SK-N-SH (cell line): ENCODE results near the gene MAST1. TPM values are rescaled to one million over a fixed set of nuclear protein-coding genes. Genes with fewer than 3 reads are reported as not detected.

Experiments used
- CTCF ChIA-PET: fragments of 300-600, 350-600 bp; formaldehyde crosslinking; extraction: SDS; loops from one replicate; lab custom pipeline; 2021; lab: Yijun Ruan, JAX
- POLR2A ChIA-PET: fragments of 350-600 bp; sonication (Branson Sonifier 250); formaldehyde crosslinking; extraction: SDS; loops from one replicate; lab custom pipeline; 2020; ENCODE audit warnings: antibody characterized with exemption, inconsistent platforms; lab: Yijun Ruan, JAX
- DNase-seq: peaks from one replicate; pipeline ENCODE4 v3.0.0; 2012
- H2AFZ ChIP-seq: fragments of 200-600 bp; sonication (generic); 2 replicates; pipeline ENCODE4 v1.8.1; 2016; ENCODE audit warnings: antibody characterized with exemption, mild to moderate bottlenecking, low read depth
- H3F3A ChIP-seq: fragments of 200-600 bp; sonication (generic); replicated peaks from 2 replicates; pipeline ENCODE3; 2016; ENCODE audit warnings: antibody characterized with exemption, mild to moderate bottlenecking; ENCODE audit not compliant: insufficient read depth
- H3K27ac ChIP-seq, 2 experiments: fragments of 200-500 bp in 1 of 2; fragments of 200-600 bp in 1 of 2; sonication (Bioruptor generic) in 1 of 2; sonication (generic), shearing (Covaris generic) in 1 of 2; 2 replicates each; pipeline versions ENCODE4 v1.5.1 to v1.6.1; 2014 to 2016; ENCODE audit warnings: low read depth in 2 of 2, inconsistent platforms in 1 of 2, low read length in 1 of 2, mild to moderate bottlenecking in 1 of 2, mixed read lengths in 1 of 2
- H3K27me3 ChIP-seq: fragments of 200-600 bp; sonication (generic), shearing (Covaris generic); 2 replicates; pipeline ENCODE4 v1.6.1; 2016; ENCODE audit warnings: mixed run types; ENCODE audit not compliant: insufficient read depth
- H3K36me3 ChIP-seq, 2 experiments: fragments of 200-500 bp in 1 of 2; fragments of 200-600 bp in 1 of 2; sonication (Bioruptor generic) in 1 of 2; sonication (generic) in 1 of 2; replicated peaks in 1 of 2; 2 replicates each; pipeline versions ENCODE3 to v1.5.1; 2014 to 2016; ENCODE audit warnings: low read length in 1 of 2, mild to moderate bottlenecking in 1 of 2; ENCODE audit not compliant: insufficient read depth in 2 of 2, control insufficient read depth in 1 of 2
- H3K4me1 ChIP-seq, 2 experiments: fragments of 200-500 bp in 1 of 2; fragments of 200-600 bp in 1 of 2; sonication (Bioruptor generic) in 1 of 2; sonication (generic), shearing (Covaris generic) in 1 of 2; 2 replicates each; pipeline versions ENCODE4 v1.5.1 to v1.6.1; 2014 to 2016; ENCODE audit warnings: low read depth in 1 of 2, low read length in 1 of 2, mixed run types in 1 of 2; ENCODE audit not compliant: insufficient read depth in 2 of 2, control insufficient read depth in 1 of 2
- H3K4me2 ChIP-seq: fragments of 200-600 bp; sonication (generic), shearing (Covaris generic); 2 replicates; pipeline ENCODE4 v1.6.1; 2017; ENCODE audit warnings: mixed run types
- H3K4me3 ChIP-seq, 2 experiments: fragments of 200-500 bp in 1 of 2; fragments of 200-600 bp in 1 of 2; sonication (Bioruptor generic) in 1 of 2; sonication (generic), shearing (Covaris generic) in 1 of 2; 2 replicates each; pipeline versions ENCODE4 v1.5.1 to v1.8.1; 2014 to 2016; ENCODE audit warnings: low read depth in 2 of 2, inconsistent platforms in 1 of 2, low read length in 1 of 2, mild to moderate bottlenecking in 1 of 2, mixed read lengths in 1 of 2, moderate library complexity in 1 of 2
- H3K79me2 ChIP-seq: fragments of 200-600 bp; sonication (generic); 2 replicates; pipeline ENCODE4 v1.8.1; 2017; ENCODE audit warnings: mild to moderate bottlenecking; ENCODE audit not compliant: insufficient read depth
- H3K9ac ChIP-seq: fragments of 200-600 bp; sonication (generic); 2 replicates; pipeline ENCODE4 v1.6.1; 2017; ENCODE audit warnings: mixed run types
- H3K9me2 ChIP-seq: fragments of 200-600 bp; sonication (generic); 2 replicates; pipeline ENCODE4 v1.6.1; 2017; ENCODE audit warnings: mixed run types
- H3K9me3 ChIP-seq: fragments of 200-600 bp; sonication (generic); 2 replicates; pipeline ENCODE4 v1.6.1; 2017; ENCODE audit warnings: mixed run types, mild to moderate bottlenecking, moderate library complexity
- H4K20me1 ChIP-seq: fragments of 200-600 bp; sonication (generic); 2 replicates; pipeline ENCODE4 v1.6.1; 2017; ENCODE audit warnings: mild to moderate bottlenecking, mixed run types; ENCODE audit not compliant: insufficient read depth
- ELF1 ChIP-seq: IDR thresholded peaks from 2 replicates; pipeline ENCODE4 v1.4.0; 2012
- FOXJ3 ChIP-seq: sonication (generic); formaldehyde crosslinking; IDR thresholded peaks from 2 replicates; pipeline ENCODE4 v1.5.1; 2020; ENCODE audit warnings: mild to moderate bottlenecking, missing genetic modification reagents
- JUND ChIP-seq: IDR thresholded peaks from 2 replicates; pipeline ENCODE4 v1.4.0; 2012
- MEF2A ChIP-seq: IDR thresholded peaks from 2 replicates; pipeline ENCODE4 v1.4.0; 2012; ENCODE audit warnings: low read depth, borderline replicate concordance
- MXI1 ChIP-seq: IDR thresholded peaks from 2 replicates; pipeline ENCODE4 v1.6.1; 2012; ENCODE audit warnings: mild to moderate bottlenecking, low read depth, low read length, improper control_type of control experiment
- NRF1 ChIP-seq: IDR thresholded peaks from 2 replicates; pipeline ENCODE4 v1.6.1; 2012; ENCODE audit warnings: low read depth, mild to moderate bottlenecking, low read length
- SMC3 ChIP-seq: IDR thresholded peaks from 2 replicates; pipeline ENCODE4 v1.6.1; 2012; ENCODE audit warnings: low read depth, low read length, improper control_type of control experiment
- TCF12 ChIP-seq: IDR thresholded peaks from 2 replicates; pipeline ENCODE4 v1.4.0; 2012
- YY1 ChIP-seq: IDR thresholded peaks from 2 replicates; pipeline ENCODE4 v1.4.0; 2012; ENCODE audit warnings: low read depth, mild to moderate bottlenecking
- WGBS: methylation state at CpG from one replicate; pipeline ENCODE4 v1.1.6; 2017; ENCODE audit warnings: low lambda C conversion rate; 5-methylcytosine and 5-hydroxymethylcytosine counted together
- polyA plus RNA-seq, 3 experiments: library from polyadenylated mRNA; depleted of rRNA; stranded (reverse); fragments of >200 nt; gene quantifications; 2 replicates each; pipeline ENCODE4 v1.2.3, GENCODE V29; 2012
- TF ChIP-seq, protein P1 (sequence below): fragments of 150-350 bp; IDR thresholded peaks from 2 replicates; pipeline ENCODE4 v1.6.1; 2017; ENCODE audit warnings: antibody characterized with exemption, low read length, low read depth, borderline replicate concordance
- TF ChIP-seq, protein P2 (sequence below): fragments of 200-600 bp; sonication (generic); IDR thresholded peaks from 2 replicates; pipeline ENCODE4 v1.6.1; 2017; ENCODE audit warnings: antibody characterized with exemption, mild to moderate bottlenecking, moderate library complexity
- TF ChIP-seq, protein P3 (sequence below): IDR thresholded peaks from 2 replicates; pipeline ENCODE4 v1.4.0; 2012; ENCODE audit warnings: low read depth, borderline replicate concordance
- TF ChIP-seq, protein P4 (sequence below): IDR thresholded peaks from 2 replicates; pipeline ENCODE4 v1.4.0; 2012; ENCODE audit warnings: low read depth, borderline replicate concordance
- TF ChIP-seq, protein P5 (sequence below): fragments of 150-350 bp; IDR thresholded peaks from 2 replicates; pipeline ENCODE4 v1.6.1; 2016; ENCODE audit warnings: mild to moderate bottlenecking, low read depth, low read length

The MAST1 gene
- polyA plus RNA-seq, 1 of the 3 experiments (the other 2 are of a cell fraction): 9.7 TPM

DNA sequence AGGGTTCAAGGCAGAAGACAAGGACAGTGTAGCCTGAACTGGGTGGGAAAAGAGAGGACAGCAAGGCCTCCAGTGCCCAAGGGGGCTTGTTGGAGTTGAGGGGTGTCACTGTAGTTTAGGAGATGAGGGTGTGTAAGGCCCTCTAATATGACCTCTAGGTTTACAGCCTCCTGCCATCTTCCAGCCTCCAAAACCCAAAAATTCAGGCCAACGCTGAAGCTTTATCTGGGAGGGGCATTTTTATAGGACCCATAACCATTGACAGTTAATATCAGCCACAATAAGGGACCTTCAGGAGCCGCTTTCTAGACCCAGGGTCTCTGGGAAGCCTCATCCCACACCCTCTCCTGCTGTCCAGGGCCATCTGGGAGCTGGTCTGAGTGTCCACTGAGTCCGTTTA lies 45.9 kb downstream of the MAST1 start:
- no peak for TF ChIP-seq TCF12
- TF ChIP-seq MXI1: no peak
- no peak for TF ChIP-seq MEF2A
- TF ChIP-seq, protein P1, sequence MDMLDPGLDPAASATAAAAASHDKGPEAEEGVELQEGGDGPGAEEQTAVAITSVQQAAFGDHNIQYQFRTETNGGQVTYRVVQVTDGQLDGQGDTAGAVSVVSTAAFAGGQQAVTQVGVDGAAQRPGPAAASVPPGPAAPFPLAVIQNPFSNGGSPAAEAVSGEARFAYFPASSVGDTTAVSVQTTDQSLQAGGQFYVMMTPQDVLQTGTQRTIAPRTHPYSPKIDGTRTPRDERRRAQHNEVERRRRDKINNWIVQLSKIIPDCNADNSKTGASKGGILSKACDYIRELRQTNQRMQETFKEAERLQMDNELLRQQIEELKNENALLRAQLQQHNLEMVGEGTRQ: no peak
- TF ChIP-seq, protein P2, sequence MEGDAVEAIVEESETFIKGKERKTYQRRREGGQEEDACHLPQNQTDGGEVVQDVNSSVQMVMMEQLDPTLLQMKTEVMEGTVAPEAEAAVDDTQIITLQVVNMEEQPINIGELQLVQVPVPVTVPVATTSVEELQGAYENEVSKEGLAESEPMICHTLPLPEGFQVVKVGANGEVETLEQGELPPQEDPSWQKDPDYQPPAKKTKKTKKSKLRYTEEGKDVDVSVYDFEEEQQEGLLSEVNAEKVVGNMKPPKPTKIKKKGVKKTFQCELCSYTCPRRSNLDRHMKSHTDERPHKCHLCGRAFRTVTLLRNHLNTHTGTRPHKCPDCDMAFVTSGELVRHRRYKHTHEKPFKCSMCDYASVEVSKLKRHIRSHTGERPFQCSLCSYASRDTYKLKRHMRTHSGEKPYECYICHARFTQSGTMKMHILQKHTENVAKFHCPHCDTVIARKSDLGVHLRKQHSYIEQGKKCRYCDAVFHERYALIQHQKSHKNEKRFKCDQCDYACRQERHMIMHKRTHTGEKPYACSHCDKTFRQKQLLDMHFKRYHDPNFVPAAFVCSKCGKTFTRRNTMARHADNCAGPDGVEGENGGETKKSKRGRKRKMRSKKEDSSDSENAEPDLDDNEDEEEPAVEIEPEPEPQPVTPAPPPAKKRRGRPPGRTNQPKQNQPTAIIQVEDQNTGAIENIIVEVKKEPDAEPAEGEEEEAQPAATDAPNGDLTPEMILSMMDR: no peak
- TF ChIP-seq, protein P3, sequence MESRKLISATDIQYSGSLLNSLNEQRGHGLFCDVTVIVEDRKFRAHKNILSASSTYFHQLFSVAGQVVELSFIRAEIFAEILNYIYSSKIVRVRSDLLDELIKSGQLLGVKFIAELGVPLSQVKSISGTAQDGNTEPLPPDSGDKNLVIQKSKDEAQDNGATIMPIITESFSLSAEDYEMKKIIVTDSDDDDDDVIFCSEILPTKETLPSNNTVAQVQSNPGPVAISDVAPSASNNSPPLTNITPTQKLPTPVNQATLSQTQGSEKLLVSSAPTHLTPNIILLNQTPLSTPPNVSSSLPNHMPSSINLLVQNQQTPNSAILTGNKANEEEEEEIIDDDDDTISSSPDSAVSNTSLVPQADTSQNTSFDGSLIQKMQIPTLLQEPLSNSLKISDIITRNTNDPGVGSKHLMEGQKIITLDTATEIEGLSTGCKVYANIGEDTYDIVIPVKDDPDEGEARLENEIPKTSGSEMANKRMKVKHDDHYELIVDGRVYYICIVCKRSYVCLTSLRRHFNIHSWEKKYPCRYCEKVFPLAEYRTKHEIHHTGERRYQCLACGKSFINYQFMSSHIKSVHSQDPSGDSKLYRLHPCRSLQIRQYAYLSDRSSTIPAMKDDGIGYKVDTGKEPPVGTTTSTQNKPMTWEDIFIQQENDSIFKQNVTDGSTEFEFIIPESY: no peak
- TF ChIP-seq SMC3: no peak
- TF ChIP-seq JUND: no peak
- no peak for TF ChIP-seq NRF1
- TF ChIP-seq, protein P4, sequence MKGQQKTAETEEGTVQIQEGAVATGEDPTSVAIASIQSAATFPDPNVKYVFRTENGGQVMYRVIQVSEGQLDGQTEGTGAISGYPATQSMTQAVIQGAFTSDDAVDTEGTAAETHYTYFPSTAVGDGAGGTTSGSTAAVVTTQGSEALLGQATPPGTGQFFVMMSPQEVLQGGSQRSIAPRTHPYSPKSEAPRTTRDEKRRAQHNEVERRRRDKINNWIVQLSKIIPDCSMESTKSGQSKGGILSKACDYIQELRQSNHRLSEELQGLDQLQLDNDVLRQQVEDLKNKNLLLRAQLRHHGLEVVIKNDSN: no peak
- TF ChIP-seq, protein P5, sequence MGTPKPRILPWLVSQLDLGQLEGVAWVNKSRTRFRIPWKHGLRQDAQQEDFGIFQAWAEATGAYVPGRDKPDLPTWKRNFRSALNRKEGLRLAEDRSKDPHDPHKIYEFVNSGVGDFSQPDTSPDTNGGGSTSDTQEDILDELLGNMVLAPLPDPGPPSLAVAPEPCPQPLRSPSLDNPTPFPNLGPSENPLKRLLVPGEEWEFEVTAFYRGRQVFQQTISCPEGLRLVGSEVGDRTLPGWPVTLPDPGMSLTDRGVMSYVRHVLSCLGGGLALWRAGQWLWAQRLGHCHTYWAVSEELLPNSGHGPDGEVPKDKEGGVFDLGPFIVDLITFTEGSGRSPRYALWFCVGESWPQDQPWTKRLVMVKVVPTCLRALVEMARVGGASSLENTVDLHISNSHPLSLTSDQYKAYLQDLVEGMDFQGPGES: no peak
- TF ChIP-seq FOXJ3 (CRISPR knock-in tag): no peak
- TF ChIP-seq ELF1: no peak
- no peak for TF ChIP-seq YY1
- Histone ChIP-seq H3K27me3 (peaks cover 11% of the 10 kb centered on the region; the same call in 1 of the 2 replicates), H3K9me2 (no peaks in the 10 kb centered on the region), H3F3A (peaks cover 6% of the 10 kb centered on the region), H3K4me3 (no peak overlapping the region), H3K9ac (no peak overlapping the region), H3K9me3 (no peaks in the 10 kb centered on the region), H4K20me1 (no peaks in the 10 kb centered on the region), H3K79me2 (no peaks in the 10 kb centered on the region), H3K4me1 (peaks cover 0 to 9% of the 10 kb centered on the region in 2 experiments; a peak in 1 of 4 replicates), H2AFZ (no peak overlapping the region), H3K4me2 (no peak overlapping the region), H3K27ac (no peak overlapping the region), H3K36me3 (no peaks in the 10 kb centered on the region)
- 90% methylated on average over 3 of the region's 3 CpGs for WGBS
- ChIA-PET CTCF (interaction anchor here (0.6 to 5.4 kb wide), 12 partner anchors 8 to 81 kb away, joined by 3 to 28 read pairs (median 4); no protein-coding TSS in a partner anchor), POLR2A (no interaction called here)
- no peak for DNase-seq
